C4-2B (cell line): ENCODE results near the gene RPP25L.

Experiments
- H3K27ac ChIP-seq: fragments of 450-650 bp; 2 replicates; pipeline ENCODE4 v1.5.1; 2017
- CTCF ChIP-seq: fragments of 450-650 bp; conservative IDR thresholded peaks from 2 replicates; pipeline ENCODE4 v1.5.1; 2017; ENCODE audit warnings: mild to moderate bottlenecking
- ZFX ChIP-seq: fragments of 450-650 bp; IDR thresholded peaks from 2 replicates; pipeline ENCODE4 v1.6.1; 2017

Gene RPP25L

GRCh38 chr9:34653151-34654072 lies 41.5 kb upstream of the RPP25L start:
- H3K27ac ChIP-seq: peak overlapping the region; percentile 71
- TF ChIP-seq CTCF (no peak), ZFX (no peak)

GRCh38 chr9:34652602-34653000 lies 40.7 kb upstream of the RPP25L start:
- no peak for TF ChIP-seq ZFX
- H3K27ac ChIP-seq: peak overlapping the region; percentile 71

- H3K27ac ChIP-seq: peak within 1 kb of the TSS; percentile 71
- TF ChIP-seq CTCF (no peak), ZFX (no peak)
These were observed 40.1 kb upstream of the RPP25L start, which contains the start of gene IL11RA for GRCh38 chr9:34651876-34652601. TSS of gene IL11RA (plus strand) at chr9:34652185. CDS start at chr9:34655218, 3,033 bp downstream.

- TF ChIP-seq CTCF: no peak
- no peak for TF ChIP-seq ZFX
- peak overlapping the region; percentile 71 for H3K27ac ChIP-seq
These were observed 39.4 kb upstream of the RPP25L start for GRCh38 chr9:34651321-34651720.

- H3K27ac ChIP-seq: peak overlapping the region; percentile 71
- TF ChIP-seq ZFX (no peak), CTCF (no peak)
These were observed 38.9 kb upstream of the RPP25L start for GRCh38 chr9:34650816-34651215.

GRCh38 chr9:34648673-34649072 lies 36.8 kb upstream of the RPP25L start:
- no peak for TF ChIP-seq CTCF
- no peak for TF ChIP-seq ZFX
- H3K27ac ChIP-seq: no peak overlapping the region

- no peak for TF ChIP-seq ZFX
- no peak for TF ChIP-seq CTCF
- H3K27ac ChIP-seq: peak overlapping the region; percentile 86
These were observed 35.8 kb upstream of the RPP25L start for GRCh38 chr9:34647651-34648050.
